HFFc6 (cell line): ENCODE measurements around the gene ANAPC5. TPM values are rescaled to one million over a fixed set of nuclear protein-coding genes. Genes with fewer than 3 reads are reported as not detected.
"Not testable (repeated sequence)": the region's sequence is repeated elsewhere in the genome, so short reads cannot be mapped to it uniquely, and the experiment has no call there.

ENCODE experiments used
- DNase-seq: peaks from one replicate; pipeline ENCODE4 v3.0.0-alpha.2; 2018
- H3K27ac Mint-ChIP-seq: 2 replicates; pipeline ENCODE4 v1.8.0; 2020; ENCODE audit warnings: mild to moderate bottlenecking, mixed read lengths
- H3K27me3 Mint-ChIP-seq: 2 replicates; pipeline ENCODE4 v1.8.0; 2021; ENCODE audit warnings: mild to moderate bottlenecking, moderate library complexity, mixed read lengths; ENCODE audit not compliant: insufficient read depth
- H3K36me3 Mint-ChIP-seq: 2 replicates; pipeline ENCODE4 v1.8.0; 2021; ENCODE audit warnings: low read depth, mixed read lengths
- H3K4me1 Mint-ChIP-seq: 2 replicates; pipeline ENCODE4 v1.8.0; 2020; ENCODE audit warnings: low read depth, mixed read lengths
- H3K4me3 Mint-ChIP-seq: 2 replicates; pipeline ENCODE4 v1.8.0; 2020; ENCODE audit warnings: mild to moderate bottlenecking, moderate library complexity, mixed read lengths
- H3K9me3 Mint-ChIP-seq: 2 replicates; pipeline ENCODE4 v1.8.0; 2020; ENCODE audit warnings: mild to moderate bottlenecking, mixed read lengths
- total RNA-seq, 6 experiments: library from RNA; stranded (reverse); fragmentation: NEBNext Ultra II Directional; extraction: Animal tissue kit (Norgen Biotek cat#: 25700); gene quantifications; 2 replicates in 1 of 6; 3 replicates in 5 of 6; pipeline ENCODE4 v1.2.3, GENCODE V29; 2021
- TF ChIP-seq, protein P1 (sequence below): fragments of 200-600 bp; sonication (generic); IDR thresholded peaks from 2 replicates; pipeline ENCODE4 v1.5.0; 2021; ENCODE audit warnings: antibody characterized with exemption, mild to moderate bottlenecking

ANAPC5 gene
- total RNA-seq, 6 experiments from 2014 or later, result 84.5 to 103 (median 93.5) TPM

DNA sequence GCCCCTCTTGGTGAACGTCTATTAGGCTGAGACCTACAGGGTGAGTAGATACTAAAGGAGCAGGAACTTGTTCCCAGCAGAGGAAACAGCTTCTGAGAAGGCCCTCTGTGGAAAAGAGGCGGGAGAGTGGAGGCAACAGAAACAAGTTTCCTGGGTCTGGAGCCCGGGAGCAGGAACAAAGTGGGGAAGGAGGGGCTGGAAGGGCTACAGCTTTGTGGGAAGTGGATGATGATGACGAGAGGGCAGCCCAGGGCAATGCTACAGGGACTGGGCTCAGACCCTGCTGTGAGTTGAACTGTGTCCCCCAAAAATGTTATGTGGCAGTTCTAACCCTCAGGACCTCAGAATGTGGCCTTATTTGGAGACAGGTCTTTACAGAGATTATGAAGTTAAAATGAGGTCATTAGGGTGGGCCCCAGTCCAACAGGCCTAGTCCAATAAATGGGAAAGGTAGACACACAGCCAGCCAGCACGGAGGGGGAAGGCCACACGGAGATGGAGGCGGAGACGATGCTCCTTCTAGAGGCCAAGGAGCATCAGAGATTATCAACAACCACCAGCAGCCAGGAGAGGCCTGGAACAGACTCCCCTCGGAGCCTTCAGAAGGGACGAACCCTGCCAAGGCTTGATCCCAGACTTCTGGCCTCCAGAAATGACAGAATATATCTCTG, 70.0 kb downstream of the ANAPC5 start:
- Mint-ChIP-seq H3K27me3 (peaks cover 2% of the 10 kb centered on the region; the same call in 1 of the 2 replicates), H3K4me3 (no peak overlapping the region), H3K9me3 (no peaks in the 10 kb centered on the region), H3K4me1 (peaks cover 12% of the 10 kb centered on the region), H3K36me3 (peaks cover 11% of the 10 kb centered on the region), H3K27ac (no peak overlapping the region)
- no peak for DNase-seq
- TF ChIP-seq, protein P1, sequence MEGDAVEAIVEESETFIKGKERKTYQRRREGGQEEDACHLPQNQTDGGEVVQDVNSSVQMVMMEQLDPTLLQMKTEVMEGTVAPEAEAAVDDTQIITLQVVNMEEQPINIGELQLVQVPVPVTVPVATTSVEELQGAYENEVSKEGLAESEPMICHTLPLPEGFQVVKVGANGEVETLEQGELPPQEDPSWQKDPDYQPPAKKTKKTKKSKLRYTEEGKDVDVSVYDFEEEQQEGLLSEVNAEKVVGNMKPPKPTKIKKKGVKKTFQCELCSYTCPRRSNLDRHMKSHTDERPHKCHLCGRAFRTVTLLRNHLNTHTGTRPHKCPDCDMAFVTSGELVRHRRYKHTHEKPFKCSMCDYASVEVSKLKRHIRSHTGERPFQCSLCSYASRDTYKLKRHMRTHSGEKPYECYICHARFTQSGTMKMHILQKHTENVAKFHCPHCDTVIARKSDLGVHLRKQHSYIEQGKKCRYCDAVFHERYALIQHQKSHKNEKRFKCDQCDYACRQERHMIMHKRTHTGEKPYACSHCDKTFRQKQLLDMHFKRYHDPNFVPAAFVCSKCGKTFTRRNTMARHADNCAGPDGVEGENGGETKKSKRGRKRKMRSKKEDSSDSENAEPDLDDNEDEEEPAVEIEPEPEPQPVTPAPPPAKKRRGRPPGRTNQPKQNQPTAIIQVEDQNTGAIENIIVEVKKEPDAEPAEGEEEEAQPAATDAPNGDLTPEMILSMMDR, result no peak

DNA sequence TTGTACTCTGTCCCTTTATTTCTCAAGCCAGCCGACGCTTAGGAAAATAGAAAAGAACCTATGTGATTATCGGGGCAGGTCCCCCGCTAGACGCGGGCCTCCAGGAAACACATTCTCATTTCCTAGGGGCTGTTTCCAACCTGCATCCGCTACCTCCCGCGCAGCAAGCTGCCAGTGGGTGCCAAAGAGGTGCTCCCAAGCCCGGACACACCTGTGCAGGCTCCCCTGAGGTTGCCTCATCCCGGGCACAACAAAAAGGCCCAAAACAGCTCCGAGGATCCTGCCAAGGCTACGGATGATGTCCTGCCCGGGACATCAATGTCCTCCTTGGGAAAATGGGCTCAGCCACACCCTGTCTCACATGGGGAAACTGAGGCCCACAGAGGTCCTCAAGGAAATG, 71.1 kb downstream of the ANAPC5 start:
- H3K27me3 Mint-ChIP-seq, H3K9me3 Mint-ChIP-seq, H3K4me3 Mint-ChIP-seq, DNase-seq, H3K27ac Mint-ChIP-seq: not testable (repeated sequence)
- Mint-ChIP-seq H3K4me1 (peaks cover 15% of the 10 kb centered on the region), H3K36me3 (peaks cover 16% of the 10 kb centered on the region)

DNA sequence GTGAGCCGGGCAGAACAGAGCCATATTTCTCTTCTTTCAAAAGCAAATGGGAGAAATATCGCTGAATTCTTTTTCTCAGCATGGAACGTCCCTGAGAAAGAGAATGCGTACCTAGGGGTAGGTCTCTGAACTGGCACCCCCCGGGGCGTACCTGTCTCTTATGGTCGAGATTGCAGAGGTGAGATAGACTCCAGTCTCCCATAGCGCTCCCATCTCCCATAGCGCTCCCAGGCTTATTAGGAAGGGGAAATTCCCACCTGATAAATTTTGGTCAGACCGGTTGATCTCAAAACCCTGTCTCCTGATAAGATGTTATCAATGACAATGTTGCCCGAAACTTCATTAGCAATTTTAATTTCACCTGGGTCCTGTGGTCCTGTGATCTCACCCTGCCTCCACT, 71.7 kb downstream of the ANAPC5 start:
- not testable (repeated sequence) for H3K4me3 Mint-ChIP-seq, H3K27ac Mint-ChIP-seq, H3K9me3 Mint-ChIP-seq, H3K27me3 Mint-ChIP-seq, DNase-seq
- Mint-ChIP-seq H3K4me1 (peaks cover 15% of the 10 kb centered on the region), H3K36me3 (peaks cover 16% of the 10 kb centered on the region)

DNA sequence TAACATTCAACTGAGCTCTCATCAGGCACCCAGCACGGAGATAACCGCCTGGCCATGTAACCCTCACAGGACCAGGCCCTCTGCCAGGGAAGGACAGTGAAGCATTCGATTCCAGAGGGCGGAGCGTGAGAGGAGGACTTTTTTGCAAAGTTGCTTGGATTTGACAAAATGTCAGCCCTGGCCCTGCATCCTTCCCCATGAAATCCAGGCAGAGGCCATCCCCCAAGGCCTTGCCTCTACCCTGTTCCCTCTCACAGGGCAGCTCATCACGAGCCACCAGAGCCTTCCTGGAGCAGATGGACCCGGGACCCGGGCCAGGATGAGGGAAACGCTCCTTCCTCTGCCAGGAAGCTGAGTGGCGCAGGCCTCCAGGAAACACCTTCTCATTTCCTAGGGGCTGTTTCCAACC, 72.7 kb downstream of the ANAPC5 start:
- H3K36me3 Mint-ChIP-seq, result peaks cover 16% of the 10 kb centered on the region
- no peak overlapping the region for H3K4me3 Mint-ChIP-seq
- H3K27ac Mint-ChIP-seq, result no peak overlapping the region
- no peaks in the 10 kb centered on the region for H3K9me3 Mint-ChIP-seq
- TF ChIP-seq, protein P1, result no peak
- H3K4me1 Mint-ChIP-seq, result peaks cover 12% of the 10 kb centered on the region
- no peak for DNase-seq
- peaks cover 2% of the 10 kb centered on the region; the same call in 1 of the 2 replicates for H3K27me3 Mint-ChIP-seq

DNA sequence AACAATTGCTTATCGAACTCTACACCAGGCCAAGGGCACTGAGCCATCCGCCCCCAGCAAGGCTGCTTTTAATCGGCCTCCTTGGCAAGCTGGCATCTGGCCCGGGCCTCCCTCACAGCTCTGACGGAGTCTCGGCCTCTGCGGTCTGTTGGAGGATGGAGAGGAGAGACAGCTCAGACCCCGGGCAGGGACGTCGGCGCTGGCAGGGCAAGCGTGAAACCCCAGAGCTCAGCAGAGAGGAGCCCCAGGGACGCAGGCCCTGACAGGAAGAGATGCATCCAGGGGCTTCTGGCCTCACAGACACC, 73.2 kb downstream of the ANAPC5 start:
- Mint-ChIP-seq H3K27me3 (peaks cover 2% of the 10 kb centered on the region; the same call in 1 of the 2 replicates), H3K36me3 (peaks cover 16% of the 10 kb centered on the region), H3K27ac (no peak overlapping the region), H3K9me3 (no peaks in the 10 kb centered on the region), H3K4me1 (peaks cover 10% of the 10 kb centered on the region), H3K4me3 (no peak overlapping the region)
- TF ChIP-seq, protein P1, result no peak
- DNase-seq, result no peak

DNA sequence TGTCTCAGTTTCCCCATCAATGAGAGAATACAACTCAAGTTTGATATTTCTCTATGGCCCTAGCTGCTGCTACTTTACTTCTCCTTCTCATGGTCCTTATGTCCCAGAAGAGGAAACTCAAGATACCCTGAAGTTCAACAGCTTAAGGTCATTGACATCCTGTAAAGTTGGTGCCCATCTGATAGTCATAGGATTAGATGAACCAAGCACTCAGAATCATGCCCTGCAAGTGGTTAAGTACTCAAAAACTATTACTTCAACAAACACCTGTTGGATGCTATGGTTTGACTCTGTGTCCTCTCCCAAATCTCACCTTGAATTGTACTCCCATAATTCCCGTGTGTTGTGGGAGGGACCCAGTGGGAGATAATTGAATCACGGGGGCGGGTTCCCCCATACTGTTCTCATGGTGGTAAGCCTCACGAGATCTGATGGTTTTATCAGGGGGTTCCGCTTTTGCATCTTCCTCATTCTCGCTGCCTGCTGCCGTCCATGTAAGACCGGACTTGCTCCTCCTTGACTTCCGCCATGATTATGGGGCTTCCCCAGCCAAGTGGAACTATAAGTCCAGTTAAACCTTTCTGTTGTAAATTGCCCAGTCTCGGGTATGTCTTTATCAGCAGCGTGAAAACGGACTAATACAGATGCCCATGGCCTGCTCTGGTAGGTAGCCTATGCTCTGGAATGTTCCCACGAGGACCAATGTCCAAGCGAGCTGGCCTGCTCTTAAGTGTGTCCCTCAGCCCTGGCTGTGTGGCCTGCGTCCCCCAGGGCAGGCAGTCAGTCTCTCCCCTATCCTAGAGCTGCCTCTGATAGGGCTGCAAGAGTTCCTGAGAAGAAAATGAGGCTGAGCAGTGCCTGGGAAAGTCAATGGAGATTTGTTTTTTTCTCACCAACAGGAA, 73.8 kb downstream of the ANAPC5 start:
- no peak overlapping the region for H3K27ac Mint-ChIP-seq
- no peak for DNase-seq
- peaks cover 16% of the 10 kb centered on the region for H3K36me3 Mint-ChIP-seq
- H3K4me1 Mint-ChIP-seq, result peaks cover 10% of the 10 kb centered on the region
- TF ChIP-seq, protein P1, result no peak
- no peak overlapping the region for H3K4me3 Mint-ChIP-seq
- peaks cover 2% of the 10 kb centered on the region; the same call in 1 of the 2 replicates for H3K27me3 Mint-ChIP-seq
- no peaks in the 10 kb centered on the region for H3K9me3 Mint-ChIP-seq
